ENCODE results near the gene IL32. TPM values are rescaled to one million over a fixed set of nuclear protein-coding genes. Genes with fewer than 3 reads are reported as not detected.

The IL32 gene
- polyA plus RNA-seq, 2 of the 4 experiments (the other 2 are of a cell fraction): 8.9 to 20.2 TPM

DNA sequence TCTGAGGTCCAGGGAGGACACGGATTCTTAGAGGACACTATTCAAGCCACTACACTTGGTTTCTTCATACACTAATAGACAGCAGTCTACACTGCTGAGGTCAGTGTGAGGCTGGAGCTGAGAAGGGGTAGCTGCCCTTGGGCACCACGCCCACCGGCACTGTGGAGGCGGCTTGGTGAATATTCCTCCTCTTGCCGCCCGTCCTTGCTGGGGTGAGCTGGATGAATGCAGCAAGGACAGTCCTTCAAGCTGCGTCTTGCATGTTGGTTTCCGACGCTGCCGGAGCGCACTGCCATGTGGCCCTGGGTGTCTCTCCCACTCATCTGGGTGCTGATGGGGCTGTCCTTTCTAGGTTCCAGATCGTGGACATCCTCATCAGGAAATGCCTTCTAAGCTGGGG, 49.6 kb downstream of the IL32 start:
- Histone ChIP-seq H3K4me3 (no peak overlapping the region), H3K27ac (no peak overlapping the region), H3K9me3 (no peaks in the 10 kb centered on the region), H3K4me1 (peaks cover 18% of the 10 kb centered on the region), H3K4me2 (no peak overlapping the region)
- CTCF ChIA-PET: interaction anchor here (0.6 to 6.5 kb wide), 9 partner anchors 8 to 124 kb away, joined by 3 to 46 read pairs (median 4); partner anchors contain the start of gene IL32
- ATAC-seq (no peak), FAIRE-seq (no peak), DNase-seq (ENCODE audit: low read depth in 1 of 2, low spot score in 1 of 2) (no peak)
- 98% methylated on average over 12 of the region's 12 CpGs for WGBS (ENCODE audit: missing lambda C conversion rate)
- TF ChIP-seq MAZ (IDR thresholded peaks at IDR 0.05; ENCODE audit: borderline replicate concordance, low read depth, low read length) (no peak), RFX5 (IDR thresholded peaks at IDR 0.05) (no peak)
- POLR2A ChIA-PET: interaction anchor here (0.6 to 2.5 kb wide), 2 partner anchors 9 to 13 kb away, joined by 9 to 17 read pairs; no protein-coding TSS in a partner anchor

DNA sequence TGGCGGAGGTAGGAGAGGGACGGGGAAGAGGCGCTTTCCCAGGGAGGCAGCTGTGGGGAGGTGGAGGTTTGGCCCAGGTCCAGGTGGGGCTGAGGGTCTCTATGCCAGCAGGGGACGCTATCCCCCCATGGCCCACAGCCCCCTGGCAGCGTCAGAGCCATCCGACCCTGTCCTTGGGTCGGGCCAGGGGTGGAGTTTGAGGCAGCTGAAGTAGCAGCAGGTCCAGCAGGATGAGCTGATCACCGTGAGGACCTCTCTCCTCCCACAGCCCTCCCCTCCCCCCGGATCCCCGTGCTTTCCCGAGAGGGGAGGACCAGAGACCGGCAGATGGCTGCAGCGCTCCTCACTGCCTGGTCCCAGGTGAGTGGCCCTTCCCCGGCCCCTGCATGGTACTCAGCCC, 50.1 kb downstream of the IL32 start:
- Histone ChIP-seq H3K4me3 (no peak overlapping the region), H3K27ac (no peak overlapping the region), H3K9me3 (no peaks in the 10 kb centered on the region), H3K4me1 (peaks cover 18% of the 10 kb centered on the region), H3K4me2 (no peak overlapping the region)
- TF ChIP-seq HOXB13 (CRISPR knock-in tag; IDR thresholded peaks at IDR 0.05; ENCODE audit: low read depth) (no peak), HEYL (CRISPR knock-in tag; IDR thresholded peaks at IDR 0.05) (no peak), BCL3 (IDR thresholded peaks at IDR 0.05) (no peak), RNF2 (IDR thresholded peaks at IDR 0.05; ENCODE audit: borderline replicate concordance, low read depth) (no peak), EHF (CRISPR knock-in tag; IDR thresholded peaks at IDR 0.05) (no peak), FOSL2 (IDR thresholded peaks at IDR 0.05) (no peak), FOSL2 (CRISPR knock-in tag; IDR thresholded peaks at IDR 0.05) (no peak), RAD21 (conservative IDR thresholded peaks at IDR 0.05 in 1 of 2, IDR thresholded peaks at IDR 0.05 in 1 of 2) (no peak), ELK1 (IDR thresholded peaks at IDR 0.05; ENCODE audit: low read depth, low read length) (no peak), POLR2AphosphoS2 (conservative IDR thresholded peaks at IDR 0.05; ENCODE audit: low read length) (no peak), MAZ (IDR thresholded peaks at IDR 0.05; ENCODE audit: borderline replicate concordance, low read depth, low read length) (no peak), RCOR1 (IDR thresholded peaks at IDR 0.05; ENCODE audit: low read depth, low read length) (no peak), HOXA7 (CRISPR knock-in tag; IDR thresholded peaks at IDR 0.05) (no peak), PBX3 (IDR thresholded peaks at IDR 0.05) (no peak), EHMT2 (IDR thresholded peaks at IDR 0.05; ENCODE audit: low read depth) (no peak), ZSCAN20 (CRISPR knock-in tag; IDR thresholded peaks at IDR 0.05) (no peak), NR3C1 (IDR thresholded peaks at IDR 0.05) (no peak), ZC3H11A (IDR thresholded peaks at IDR 0.05) (no peak)
- TF ChIP-seq, protein P1, sequence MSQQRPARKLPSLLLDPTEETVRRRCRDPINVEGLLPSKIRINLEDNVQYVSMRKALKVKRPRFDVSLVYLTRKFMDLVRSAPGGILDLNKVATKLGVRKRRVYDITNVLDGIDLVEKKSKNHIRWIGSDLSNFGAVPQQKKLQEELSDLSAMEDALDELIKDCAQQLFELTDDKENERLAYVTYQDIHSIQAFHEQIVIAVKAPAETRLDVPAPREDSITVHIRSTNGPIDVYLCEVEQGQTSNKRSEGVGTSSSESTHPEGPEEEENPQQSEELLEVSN (IDR thresholded peaks at IDR 0.05; ENCODE audit: borderline replicate concordance, low read depth): no peak
- TF ChIP-seq, protein P2, sequence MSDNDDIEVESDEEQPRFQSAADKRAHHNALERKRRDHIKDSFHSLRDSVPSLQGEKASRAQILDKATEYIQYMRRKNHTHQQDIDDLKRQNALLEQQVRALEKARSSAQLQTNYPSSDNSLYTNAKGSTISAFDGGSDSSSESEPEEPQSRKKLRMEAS (IDR thresholded peaks at IDR 0.05): no peak
- TF ChIP-seq, protein P3, sequence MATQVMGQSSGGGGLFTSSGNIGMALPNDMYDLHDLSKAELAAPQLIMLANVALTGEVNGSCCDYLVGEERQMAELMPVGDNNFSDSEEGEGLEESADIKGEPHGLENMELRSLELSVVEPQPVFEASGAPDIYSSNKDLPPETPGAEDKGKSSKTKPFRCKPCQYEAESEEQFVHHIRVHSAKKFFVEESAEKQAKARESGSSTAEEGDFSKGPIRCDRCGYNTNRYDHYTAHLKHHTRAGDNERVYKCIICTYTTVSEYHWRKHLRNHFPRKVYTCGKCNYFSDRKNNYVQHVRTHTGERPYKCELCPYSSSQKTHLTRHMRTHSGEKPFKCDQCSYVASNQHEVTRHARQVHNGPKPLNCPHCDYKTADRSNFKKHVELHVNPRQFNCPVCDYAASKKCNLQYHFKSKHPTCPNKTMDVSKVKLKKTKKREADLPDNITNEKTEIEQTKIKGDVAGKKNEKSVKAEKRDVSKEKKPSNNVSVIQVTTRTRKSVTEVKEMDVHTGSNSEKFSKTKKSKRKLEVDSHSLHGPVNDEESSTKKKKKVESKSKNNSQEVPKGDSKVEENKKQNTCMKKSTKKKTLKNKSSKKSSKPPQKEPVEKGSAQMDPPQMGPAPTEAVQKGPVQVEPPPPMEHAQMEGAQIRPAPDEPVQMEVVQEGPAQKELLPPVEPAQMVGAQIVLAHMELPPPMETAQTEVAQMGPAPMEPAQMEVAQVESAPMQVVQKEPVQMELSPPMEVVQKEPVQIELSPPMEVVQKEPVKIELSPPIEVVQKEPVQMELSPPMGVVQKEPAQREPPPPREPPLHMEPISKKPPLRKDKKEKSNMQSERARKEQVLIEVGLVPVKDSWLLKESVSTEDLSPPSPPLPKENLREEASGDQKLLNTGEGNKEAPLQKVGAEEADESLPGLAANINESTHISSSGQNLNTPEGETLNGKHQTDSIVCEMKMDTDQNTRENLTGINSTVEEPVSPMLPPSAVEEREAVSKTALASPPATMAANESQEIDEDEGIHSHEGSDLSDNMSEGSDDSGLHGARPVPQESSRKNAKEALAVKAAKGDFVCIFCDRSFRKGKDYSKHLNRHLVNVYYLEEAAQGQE (IDR thresholded peaks at IDR 0.05): no peak
- DNase-seq (ENCODE audit: low read depth in 1 of 2, low spot score in 1 of 2) (no peak), ATAC-seq (no peak), FAIRE-seq (no peak)
- WGBS (ENCODE audit: missing lambda C conversion rate): 74% methylated on average over 8 of the region's 14 CpGs
- ChIA-PET POLR2A (interaction anchor here (2.5 kb wide), 1 partner anchor 9 kb away, joined by 9 read pairs; no protein-coding TSS in a partner anchor), CTCF (interaction anchor here (0.7 to 6.5 kb wide), 8 partner anchors 9 to 84 kb away, joined by 3 to 46 read pairs (median 4); partner anchors contain the start of gene IL32)

All from A549 (cell line).